Gastrocnemius medialis (tissue), 4 donors: ENCODE measurements around the gene PKN1. TPM values are rescaled to one million over a fixed set of nuclear protein-coding genes. Genes with fewer than 3 reads are reported as not detected.
A peak's percentile ranks its signal among the peaks of the same experiment; 100 is the strongest.
"Not testable (repeated sequence)": the region's sequence is repeated elsewhere in the genome, so short reads cannot be mapped to it uniquely, and the experiment has no call there.

Source experiments
- ATAC-seq, 2 donors: fragments of 150-250 bp; one replicate each; pipeline ENCODE4 v1.9.1; 2016
- DNase-seq, 2 donors: peaks; one replicate each; pipeline ENCODE4 v3.0.0-alpha.2; 2019
- H3K27ac ChIP-seq, 4 donors: fragments of 200-600 bp; sonication (generic); 1 replicate in 1 of 4; 2 replicates in 3 of 4; pipeline ENCODE4 v1.5.1; 2016 to 2018; ENCODE audit warnings: mild to moderate bottlenecking in 2 of 4, moderate library complexity in 1 of 4
- H3K27me3 ChIP-seq, 3 donors: fragments of 200-600 bp; sonication (generic) in 2 of 3; 1 replicate in 1 of 3; 2 replicates in 2 of 3; pipeline versions ENCODE4 v1.5.1 to v1.6.0; 2016 to 2019; ENCODE audit warnings: mild to moderate bottlenecking in 1 of 3, moderate library complexity in 1 of 3
- H3K36me3 ChIP-seq, 2 donors: fragments of 200-600 bp; sonication (generic) in 1 of 2; one replicate each; pipeline ENCODE4 v1.5.1; 2017 to 2018
- H3K4me1 ChIP-seq, 2 donors: fragments of 200-600 bp; sonication (generic) in 1 of 2; one replicate each; pipeline ENCODE4 v1.5.1; 2016 to 2017; ENCODE audit warnings: mild to moderate bottlenecking in 2 of 2
- H3K4me3 ChIP-seq, 4 donors: fragments of 200-600 bp; sonication (generic) in 3 of 4; 1 replicate in 1 of 4; 2 replicates in 3 of 4; pipeline ENCODE4 v1.5.1; 2016 to 2019; ENCODE audit warnings: mild to moderate bottlenecking in 2 of 4
- H3K9me3 ChIP-seq, 3 donors: fragments of 200-600 bp; sonication (generic) in 2 of 3; 1 replicate in 1 of 3; 2 replicates in 2 of 3; pipeline ENCODE4 v1.5.1; 2016 to 2019
- CTCF ChIP-seq, 5 experiments: fragments of 450-650 bp in 3 of 5; fragments of 200-600 bp in 2 of 5; sonication (generic) in 2 of 5; IDR thresholded peaks in 4 of 5; conservative IDR thresholded peaks in 1 of 5; 1 replicate in 4 of 5; 2 replicates in 1 of 5; pipeline ENCODE4 v1.5.1; 2016 to 2019; ENCODE audit warnings: antibody characterized with exemption in 5 of 5, mild to moderate bottlenecking in 3 of 5, moderate library complexity in 3 of 5
- POLR2A ChIP-seq, 2 donors: fragments of 450-650 bp; IDR thresholded peaks; one replicate each; pipeline ENCODE4 v1.6.1; 2017; ENCODE audit warnings: antibody characterized with exemption in 2 of 2, mild to moderate bottlenecking in 2 of 2, moderate library complexity in 2 of 2
- in situ Hi-C, 4 donors: fragments of 200-750 bp; cut with MboI; loops; one replicate each; pipeline versions ENCODE4 v1.15.0 to v1.8.0; 2017; ENCODE audit warnings: low sequenced_read_pairs in 4 of 4
- intact Hi-C: fragments of 100-400 bp; cut with DNase I; formaldehyde crosslinking; loops from one replicate; pipeline ENCODE4 v1.15.1; 2023; ENCODE audit warnings: low total_unique reads
- total RNA-seq, 4 donors: library from RNA; depleted of rRNA; stranded (reverse); fragments of >200 nt; gene quantifications; one replicate each; pipeline versions ENCODE4 v1.1.0 to v1.2.3, GENCODE V29; 2016

PKN1 gene
- total RNA-seq, 4 donors from 2014 or later, result 52.1 to 130 (median 81.3) TPM

- Histone ChIP-seq H3K27ac (no peak overlapping the region), H3K4me3 (no peak overlapping the region), H3K36me3 (no peaks in the 10 kb centered on the region), H3K27me3 (no peaks in the 10 kb centered on the region), H3K4me1 (no peaks in the 10 kb centered on the region), H3K9me3 (no peaks in the 10 kb centered on the region)
- in situ Hi-C loops, result no loop called here
- intact Hi-C loops, result no loop called here
- DNase-seq (no peak), ATAC-seq (no peak)
- TF ChIP-seq POLR2A (IDR thresholded peaks at IDR 0.05) (no peak), CTCF (IDR thresholded peaks at IDR 0.05 in 4 of 5, conservative IDR thresholded peaks at IDR 0.05 in 1 of 5) (no peak)
These were observed 70.2 kb downstream of the PKN1 start for GRCh38 chr19:14503285-14503684.

GRCh38 chr19:14504575-14504974 lies 71.5 kb downstream of the PKN1 start:
- H3K4me3 ChIP-seq, H3K36me3 ChIP-seq, in situ Hi-C loops, H3K27ac ChIP-seq, intact Hi-C loops, DNase-seq, H3K9me3 ChIP-seq, ATAC-seq, H3K27me3 ChIP-seq: not testable (repeated sequence)
- peaks cover 2 to 10% of the 10 kb centered on the region in 2 donors for H3K4me1 ChIP-seq

- intact Hi-C loops, result no loop called here
- Histone ChIP-seq H3K36me3 (no peaks in the 10 kb centered on the region), H3K27ac (no peak overlapping the region), H3K27me3 (no peaks in the 10 kb centered on the region), H3K4me3 (no peak overlapping the region), H3K4me1 (peaks cover 8 to 13% of the 10 kb centered on the region in 2 donors), H3K9me3 (no peaks in the 10 kb centered on the region)
- DNase-seq (no peak), ATAC-seq (peak in 1 of 2 donors; percentile 59)
- no peak for TF ChIP-seq POLR2A (IDR thresholded peaks at IDR 0.05)
- peak in 4 of 5 experiments; percentile 37 to 65 (median 47) for TF ChIP-seq CTCF (IDR thresholded peaks at IDR 0.05 in 4 of 5, conservative IDR thresholded peaks at IDR 0.05 in 1 of 5)
- in situ Hi-C loops, result no loop called here
These were observed 72.6 kb downstream of the PKN1 start for GRCh38 chr19:14505488-14506239.

GRCh38 chr19:14507704-14508542 lies 74.8 kb downstream of the PKN1 start:
- Histone ChIP-seq H3K27me3 (no peaks in the 10 kb centered on the region), H3K27ac (no peak overlapping the region), H3K36me3 (no peaks in the 10 kb centered on the region), H3K4me1 (peaks cover 8 to 13% of the 10 kb centered on the region in 2 donors), H3K9me3 (no peaks in the 10 kb centered on the region), H3K4me3 (no peak overlapping the region)
- TF ChIP-seq CTCF (IDR thresholded peaks at IDR 0.05 in 4 of 5, conservative IDR thresholded peaks at IDR 0.05 in 1 of 5) (no peak), POLR2A (IDR thresholded peaks at IDR 0.05) (no peak)
- in situ Hi-C loops, result no loop called here
- ATAC-seq (no peak), DNase-seq (no peak)
- intact Hi-C loops, result no loop called here
